ENCODE results near the gene PM20D1. TPM values are rescaled to one million over a fixed set of nuclear protein-coding genes. Genes with fewer than 3 reads are reported as not detected.
"Not testable (repeated sequence)": the region's sequence is repeated elsewhere in the genome, so short reads cannot be mapped to it uniquely, and the experiment has no call there.

The PM20D1 gene
- polyA plus RNA-seq, 1 of the 3 experiments (the other 2 are of a cell fraction), result not detected

DNA sequence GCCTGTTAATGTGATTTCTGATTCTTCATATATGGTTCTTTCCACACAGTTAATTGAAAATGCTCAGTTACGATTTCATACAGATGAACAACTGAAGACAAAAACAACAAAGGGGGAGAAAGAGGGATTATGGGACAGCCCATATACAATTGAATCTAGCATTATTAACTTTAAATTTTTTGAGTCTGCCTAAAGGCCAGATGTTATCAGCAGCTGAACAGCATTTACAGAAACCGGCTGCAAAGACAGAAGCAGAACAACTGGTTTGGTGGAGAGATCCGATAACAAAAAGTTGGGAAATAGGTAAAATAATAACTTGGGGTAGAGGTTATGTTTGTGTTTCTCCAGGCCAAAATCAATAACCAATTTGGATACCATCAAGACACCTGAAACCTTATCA, 44.2 kb upstream of the PM20D1 start:
- H3F3A ChIP-seq (replicated peaks; ENCODE audit: insufficient read depth); H3K4me3 ChIP-seq (ENCODE audit: low read depth in 2 of 2, low read length in 1 of 2); H3K4me1 ChIP-seq (ENCODE audit: control insufficient read depth in 1 of 2, insufficient read depth in 2 of 2, low read depth in 1 of 2, low read length in 1 of 2); DNase-seq; H3K36me3 ChIP-seq (replicated peaks in 1 of 2; ENCODE audit: control insufficient read depth in 1 of 2, insufficient read depth in 2 of 2, low read length in 1 of 2); H3K79me2 ChIP-seq (ENCODE audit: insufficient read depth); POLR2A ChIA-PET; H3K9me3 ChIP-seq; H3K4me2 ChIP-seq; H3K27me3 ChIP-seq (ENCODE audit: insufficient read depth); H2AFZ ChIP-seq (ENCODE audit: low read depth); H3K27ac ChIP-seq (ENCODE audit: low read depth in 2 of 2, low read length in 1 of 2); H4K20me1 ChIP-seq (ENCODE audit: insufficient read depth); H3K9me2 ChIP-seq; H3K9ac ChIP-seq: not testable (repeated sequence)
- TF ChIP-seq GATA2 (CRISPR knock-in tag; IDR thresholded peaks at IDR 0.05), result peak; percentile 66
- 68% methylated on average over 3 of the region's 3 CpGs for WGBS (ENCODE audit: low lambda C conversion rate)
- CTCF ChIA-PET, result interaction anchor here (2.0 kb wide), 2 partner anchors 25 to 84 kb away, joined by 6 to 8 read pairs; no protein-coding TSS in a partner anchor

DNA sequence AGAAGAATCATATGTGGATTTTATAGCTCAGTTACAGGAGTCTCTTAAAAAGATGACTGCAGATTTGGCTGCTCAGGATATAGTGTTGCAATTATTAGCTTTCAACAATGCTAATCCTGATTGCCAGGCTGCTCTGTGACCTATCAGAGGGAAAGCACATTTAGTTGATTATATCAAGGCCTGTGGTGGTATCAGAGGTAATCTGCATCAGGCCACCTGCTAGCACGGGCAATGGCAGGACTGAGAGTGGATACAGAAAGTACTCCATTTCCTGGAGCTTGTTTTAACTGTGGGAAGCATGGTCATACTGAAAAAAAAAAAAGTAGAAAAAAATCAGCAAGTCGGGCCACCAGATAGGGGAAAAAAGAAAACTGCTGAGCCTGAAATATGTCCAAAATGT, 42.2 kb upstream of the PM20D1 start:
- not testable (repeated sequence) for H3F3A ChIP-seq (replicated peaks; ENCODE audit: insufficient read depth); H3K79me2 ChIP-seq (ENCODE audit: insufficient read depth); H3K9me2 ChIP-seq; H4K20me1 ChIP-seq (ENCODE audit: insufficient read depth); H3K27me3 ChIP-seq (ENCODE audit: insufficient read depth); H3K4me1 ChIP-seq (ENCODE audit: control insufficient read depth in 1 of 2, insufficient read depth in 2 of 2, low read depth in 1 of 2, low read length in 1 of 2); H2AFZ ChIP-seq (ENCODE audit: low read depth); H3K4me3 ChIP-seq (ENCODE audit: low read depth in 2 of 2, low read length in 1 of 2); H3K4me2 ChIP-seq; H3K9me3 ChIP-seq; H3K36me3 ChIP-seq (replicated peaks in 1 of 2; ENCODE audit: control insufficient read depth in 1 of 2, insufficient read depth in 2 of 2, low read length in 1 of 2); H3K9ac ChIP-seq
- ChIA-PET POLR2A (interaction anchor here (0.5 to 1.2 kb wide), 2 partner anchors 84 to 201 kb away, joined by 3 read pairs; no protein-coding TSS in a partner anchor), CTCF (interaction anchor here (0.9 to 2.5 kb wide), 7 partner anchors 23 to 404 kb away, joined by 3 to 13 read pairs (median 3); no protein-coding TSS in a partner anchor)
- peak; percentile 32 for DNase-seq
- peak overlapping the region in 1 of 2 experiments; percentile 87; a peak in 2 of 4 replicates for H3K27ac ChIP-seq (ENCODE audit: low read depth in 2 of 2, low read length in 1 of 2)
- TF ChIP-seq FOXJ3 (CRISPR knock-in tag; IDR thresholded peaks at IDR 0.05) (peak; percentile 57; the same call in 1 of the 2 replicates), GATA2 (CRISPR knock-in tag; IDR thresholded peaks at IDR 0.05) (peak; percentile 95), EP300 (IDR thresholded peaks at IDR 0.05; ENCODE audit: borderline replicate concordance in 1 of 2, low read depth in 1 of 2, low read length in 1 of 2) (peak in 1 of 2 experiments; percentile 66; a peak in 1 of 4 replicates), RCOR1 (IDR thresholded peaks at IDR 0.05; ENCODE audit: low read length) (peak; percentile 86; the same call in 1 of the 2 replicates), CHD2 (IDR thresholded peaks at IDR 0.05; ENCODE audit: low read length, partially characterized antibody) (peak; percentile 61), MXI1 (IDR thresholded peaks at IDR 0.05; ENCODE audit: low read depth, low read length) (peak; percentile 51; the same call in 1 of the 2 replicates)
- 24% methylated on average over 2 of the region's 2 CpGs for WGBS (ENCODE audit: low lambda C conversion rate)

DNA sequence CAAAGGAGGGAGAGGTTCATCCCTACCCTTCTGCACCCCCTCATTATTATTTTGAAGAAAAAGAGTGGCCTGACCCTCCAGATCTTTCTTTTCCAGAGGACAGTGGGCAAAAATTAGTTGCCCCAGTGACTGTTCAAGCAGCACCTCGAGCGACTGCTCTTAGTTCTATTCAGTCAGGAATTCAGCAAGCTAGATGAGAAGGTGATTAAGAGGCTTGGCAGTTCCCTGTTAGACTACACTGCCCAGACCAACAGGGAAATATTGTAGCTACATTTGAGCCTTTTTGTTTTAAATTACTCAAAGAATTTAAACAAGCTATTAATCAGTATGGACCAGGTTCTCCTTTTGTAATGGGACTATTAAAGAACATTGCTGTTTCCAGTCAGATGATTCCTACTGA, 41.5 kb upstream of the PM20D1 start:
- H4K20me1 ChIP-seq (ENCODE audit: insufficient read depth); H3K4me2 ChIP-seq; H3K27me3 ChIP-seq (ENCODE audit: insufficient read depth); H3K9me2 ChIP-seq; H3K9ac ChIP-seq; H3F3A ChIP-seq (replicated peaks; ENCODE audit: insufficient read depth); H3K36me3 ChIP-seq (replicated peaks in 1 of 2; ENCODE audit: control insufficient read depth in 1 of 2, insufficient read depth in 2 of 2, low read length in 1 of 2); H2AFZ ChIP-seq (ENCODE audit: low read depth); DNase-seq; H3K4me3 ChIP-seq (ENCODE audit: low read depth in 2 of 2, low read length in 1 of 2); H3K4me1 ChIP-seq (ENCODE audit: control insufficient read depth in 1 of 2, insufficient read depth in 2 of 2, low read depth in 1 of 2, low read length in 1 of 2); H3K9me3 ChIP-seq; H3K79me2 ChIP-seq (ENCODE audit: insufficient read depth): not testable (repeated sequence)
- peak overlapping the region in 1 of 2 experiments; percentile 87; a peak in 2 of 4 replicates for H3K27ac ChIP-seq (ENCODE audit: low read depth in 2 of 2, low read length in 1 of 2)
- ChIA-PET CTCF (interaction anchor here (0.9 to 2.5 kb wide), 6 partner anchors 24 to 404 kb away, joined by 3 to 13 read pairs (median 4); no protein-coding TSS in a partner anchor), POLR2A (interaction anchor here (1.2 kb wide), 1 partner anchor 85 kb away, joined by 3 read pairs; no protein-coding TSS in a partner anchor)
- 79% methylated on average over 2 of the region's 2 CpGs for WGBS (ENCODE audit: low lambda C conversion rate)

DNA sequence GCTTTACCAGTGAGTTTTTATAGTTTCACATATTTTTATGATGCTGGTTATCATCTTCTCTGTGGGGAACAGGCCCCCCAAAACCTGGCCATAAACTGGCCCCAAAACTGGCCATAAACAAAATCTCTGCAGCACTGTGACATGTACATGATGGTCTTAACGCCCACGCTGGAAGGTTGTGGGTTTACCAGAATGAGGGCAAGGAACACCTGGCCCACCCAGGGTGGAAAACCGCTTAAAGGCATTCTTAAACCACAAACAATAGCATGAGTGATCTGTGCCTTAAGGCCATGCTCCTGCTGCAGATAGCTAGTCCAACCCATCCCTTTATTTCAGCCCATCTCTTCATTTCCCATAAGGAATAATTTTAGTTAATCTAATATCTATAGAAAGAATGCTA, 40.7 kb upstream of the PM20D1 start:
- H3K79me2 ChIP-seq (ENCODE audit: insufficient read depth); DNase-seq; H3K4me3 ChIP-seq (ENCODE audit: low read depth in 2 of 2, low read length in 1 of 2); H3K9me2 ChIP-seq; H3K9ac ChIP-seq; H3F3A ChIP-seq (replicated peaks; ENCODE audit: insufficient read depth); H3K27ac ChIP-seq (ENCODE audit: low read depth in 2 of 2, low read length in 1 of 2); H3K36me3 ChIP-seq (replicated peaks in 1 of 2; ENCODE audit: control insufficient read depth in 1 of 2, insufficient read depth in 2 of 2, low read length in 1 of 2); H2AFZ ChIP-seq (ENCODE audit: low read depth); H3K4me1 ChIP-seq (ENCODE audit: control insufficient read depth in 1 of 2, insufficient read depth in 2 of 2, low read depth in 1 of 2, low read length in 1 of 2); H4K20me1 ChIP-seq (ENCODE audit: insufficient read depth); POLR2A ChIA-PET; H3K27me3 ChIP-seq (ENCODE audit: insufficient read depth); H3K4me2 ChIP-seq; H3K9me3 ChIP-seq: not testable (repeated sequence)
- CTCF ChIA-PET, result interaction anchor here (1.1 to 2.5 kb wide), 2 partner anchors 87 to 99 kb away, joined by 3 to 13 read pairs; no protein-coding TSS in a partner anchor
- 93% methylated on average over 3 of the region's 3 CpGs for WGBS (ENCODE audit: low lambda C conversion rate)
